ENCODE results near the gene FGF7. TPM values are rescaled to one million over a fixed set of nuclear protein-coding genes. Genes with fewer than 3 reads are reported as not detected.
"Not testable (repeated sequence)": the region's sequence is repeated elsewhere in the genome, so short reads cannot be mapped to it uniquely, and the experiment has no call there.

FGF7 gene
- total RNA-seq, 5 donors from 2014 or later (not counting 1 experiment from before 2014, with no cell fraction given) = 0.19 to 0.46 (median 0.20) TPM; not detected in 2

DNA sequence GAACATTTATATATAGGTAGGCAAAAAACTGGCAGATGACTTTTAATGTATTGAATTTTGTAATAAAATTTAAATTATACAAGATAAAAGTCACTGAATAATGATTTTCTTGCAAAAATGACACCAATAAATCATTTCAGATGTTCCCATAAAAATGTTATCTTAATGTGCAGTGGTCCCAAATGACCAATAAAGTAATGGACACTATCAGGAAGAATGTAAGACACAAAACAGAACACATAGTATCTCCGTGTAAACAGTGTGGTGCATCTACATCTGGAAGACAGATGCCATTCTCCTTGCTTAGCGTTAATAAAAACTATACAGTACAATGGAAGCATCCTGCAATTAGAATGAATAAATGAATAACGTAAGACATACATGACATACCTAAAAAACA lies 41.5 kb downstream of the FGF7 start:
- POLR2A ChIA-PET = no interaction called here
- no peaks in the 10 kb centered on the region for H3K9me3 ChIP-seq
- WGBS (ENCODE audit: insufficient coverage) = no CpG with 5 or more reads among the region's 3 CpGs
- H3K9me3 Mint-ChIP-seq = no peaks in the 10 kb centered on the region
- no peak overlapping the region for H3K4me3 Mint-ChIP-seq
- no peaks in the 10 kb centered on the region for H3K27me3 ChIP-seq (replicated peaks in 1 of 2; ENCODE audit: control insufficient read depth in 2 of 2, extremely low read depth in 1 of 2, insufficient read depth in 2 of 2, low read length in 1 of 2)
- H3K27me3 Mint-ChIP-seq = no peaks in the 10 kb centered on the region
- DNase-seq (no peak), ATAC-seq (replicated peaks in 1 of 4) (no peak)
- H3K4me3 ChIP-seq (ENCODE audit: control insufficient read depth in 1 of 2, extremely low read depth in 1 of 2, low read length in 1 of 2) = no peak overlapping the region
- no peak overlapping the region for H3K27ac ChIP-seq (ENCODE audit: low read length)
- peaks cover 0 to 7% (median 5%) of the 10 kb centered on the region in 3 donors for H3K4me1 Mint-ChIP-seq
- no peaks in the 10 kb centered on the region for H3K36me3 Mint-ChIP-seq
- CTCF ChIA-PET = no interaction called here
- no peaks in the 10 kb centered on the region for H3K4me1 ChIP-seq (ENCODE audit: control insufficient read depth in 1 of 2, extremely low read depth in 1 of 2, insufficient read depth in 2 of 2, low read length in 2 of 2)
- H3K27ac Mint-ChIP-seq = no peak overlapping the region
- H3K36me3 ChIP-seq (ENCODE audit: control insufficient read depth in 2 of 2, extremely low read depth in 1 of 2, insufficient read depth in 1 of 2, low read length in 1 of 2) = no peaks in the 10 kb centered on the region

DNA sequence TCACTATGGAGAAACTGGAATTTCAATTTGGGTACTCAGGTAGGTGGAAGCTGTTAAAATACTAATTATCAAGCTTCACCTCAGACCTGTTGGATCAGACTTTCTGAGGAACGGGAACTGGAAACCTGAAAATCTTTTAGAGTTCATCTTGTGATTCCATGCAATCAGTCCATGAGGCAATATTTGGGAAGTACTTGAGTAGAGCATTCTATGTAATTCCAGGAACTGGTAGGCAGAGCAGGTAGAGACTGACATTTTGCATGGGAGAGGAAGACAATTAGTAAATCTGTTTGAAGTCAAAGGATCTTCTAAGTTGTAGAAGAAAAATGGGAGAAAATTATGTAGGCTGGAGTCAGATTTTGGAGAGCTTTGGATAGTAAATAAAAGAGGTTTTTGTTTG lies 43.1 kb downstream of the FGF7 start:
- ATAC-seq (replicated peaks in 1 of 4) (no peak), DNase-seq (no peak)
- H3K4me1 ChIP-seq (ENCODE audit: control insufficient read depth in 1 of 2, extremely low read depth in 1 of 2, insufficient read depth in 2 of 2, low read length in 2 of 2) = no peaks in the 10 kb centered on the region
- H3K27me3 Mint-ChIP-seq = no peaks in the 10 kb centered on the region
- H3K36me3 Mint-ChIP-seq = no peaks in the 10 kb centered on the region
- no peaks in the 10 kb centered on the region for H3K9me3 ChIP-seq
- no peak overlapping the region for H3K27ac Mint-ChIP-seq
- H3K27ac ChIP-seq (ENCODE audit: low read length) = no peak overlapping the region
- POLR2A ChIA-PET = no interaction called here
- H3K4me3 Mint-ChIP-seq = no peak overlapping the region
- 100% methylated on average over 1 of the region's 1 CpG for WGBS (ENCODE audit: insufficient coverage)
- no peak overlapping the region for H3K4me3 ChIP-seq (ENCODE audit: control insufficient read depth in 1 of 2, extremely low read depth in 1 of 2, low read length in 1 of 2)
- no peaks in the 10 kb centered on the region for H3K9me3 Mint-ChIP-seq
- peaks cover 0 to 7% (median 5%) of the 10 kb centered on the region in 3 donors for H3K4me1 Mint-ChIP-seq
- H3K27me3 ChIP-seq (replicated peaks in 1 of 2; ENCODE audit: control insufficient read depth in 2 of 2, extremely low read depth in 1 of 2, insufficient read depth in 2 of 2, low read length in 1 of 2) = no peaks in the 10 kb centered on the region
- CTCF ChIA-PET = interaction anchor here in 1 of 2 donors (0.5 to 0.7 kb wide), 2 partner anchors 14 to 1004 kb away, joined by 3 read pairs; no protein-coding TSS in a partner anchor
- H3K36me3 ChIP-seq (ENCODE audit: control insufficient read depth in 2 of 2, extremely low read depth in 1 of 2, insufficient read depth in 1 of 2, low read length in 1 of 2) = no peaks in the 10 kb centered on the region

DNA sequence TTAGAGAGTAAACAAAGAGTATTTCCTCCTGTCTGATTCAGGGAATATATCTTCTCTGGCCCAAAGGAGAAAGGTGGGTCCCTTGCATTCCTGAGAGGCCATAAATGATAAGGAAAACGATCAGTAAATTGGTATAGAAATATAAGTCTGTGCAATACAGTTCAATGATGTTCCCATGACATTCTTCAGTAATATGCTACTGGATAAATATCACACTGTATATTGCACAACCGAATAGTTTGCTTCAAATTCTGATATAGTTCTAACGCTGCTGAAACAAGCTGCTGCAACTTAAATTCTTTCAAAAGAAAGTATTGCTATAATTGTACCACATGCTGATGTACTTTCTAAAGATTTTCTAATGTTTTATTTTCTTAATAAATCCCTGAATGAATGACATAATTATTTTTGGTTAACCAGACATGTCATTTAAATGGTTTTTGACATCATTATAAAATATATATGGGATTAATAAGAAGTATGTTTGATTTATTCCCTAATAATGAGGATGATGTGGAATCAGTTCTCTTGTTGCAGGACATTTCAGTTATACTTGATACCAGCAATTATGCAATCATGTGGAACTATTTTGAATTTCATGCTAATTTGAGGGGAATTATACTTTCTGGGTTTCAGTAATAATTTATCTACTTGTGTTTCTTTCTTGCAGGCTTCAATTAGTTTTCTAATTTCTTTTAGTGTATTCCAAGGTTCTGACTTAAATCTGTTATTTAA lies 44.9 kb downstream of the FGF7 start:
- DNase-seq (no peak), ATAC-seq (replicated peaks in 1 of 4) (no peak)
- H3K4me3 ChIP-seq (ENCODE audit: control insufficient read depth in 1 of 2, extremely low read depth in 1 of 2, low read length in 1 of 2) = no peak overlapping the region
- ChIA-PET POLR2A (no interaction called here), CTCF (no interaction called here)
- H3K27me3 ChIP-seq (replicated peaks in 1 of 2; ENCODE audit: control insufficient read depth in 2 of 2, extremely low read depth in 1 of 2, insufficient read depth in 2 of 2, low read length in 1 of 2) = no peaks in the 10 kb centered on the region
- no peaks in the 10 kb centered on the region for H3K36me3 ChIP-seq (ENCODE audit: control insufficient read depth in 2 of 2, extremely low read depth in 1 of 2, insufficient read depth in 1 of 2, low read length in 1 of 2)
- no peaks in the 10 kb centered on the region for H3K4me1 ChIP-seq (ENCODE audit: control insufficient read depth in 1 of 2, extremely low read depth in 1 of 2, insufficient read depth in 2 of 2, low read length in 2 of 2)
- WGBS (ENCODE audit: insufficient coverage) = no CpG with 5 or more reads among the region's 3 CpGs
- H3K27ac ChIP-seq (ENCODE audit: low read length) = no peak overlapping the region
- no peak overlapping the region for H3K4me3 Mint-ChIP-seq
- no peaks in the 10 kb centered on the region for H3K9me3 Mint-ChIP-seq
- no peaks in the 10 kb centered on the region for H3K36me3 Mint-ChIP-seq
- no peaks in the 10 kb centered on the region for H3K9me3 ChIP-seq
- peaks cover 0 to 11% (median 10%) of the 10 kb centered on the region in 3 donors for H3K4me1 Mint-ChIP-seq
- H3K27ac Mint-ChIP-seq = no peak overlapping the region
- peaks cover 3 to 4% of the 10 kb centered on the region in 2 donors for H3K27me3 Mint-ChIP-seq

DNA sequence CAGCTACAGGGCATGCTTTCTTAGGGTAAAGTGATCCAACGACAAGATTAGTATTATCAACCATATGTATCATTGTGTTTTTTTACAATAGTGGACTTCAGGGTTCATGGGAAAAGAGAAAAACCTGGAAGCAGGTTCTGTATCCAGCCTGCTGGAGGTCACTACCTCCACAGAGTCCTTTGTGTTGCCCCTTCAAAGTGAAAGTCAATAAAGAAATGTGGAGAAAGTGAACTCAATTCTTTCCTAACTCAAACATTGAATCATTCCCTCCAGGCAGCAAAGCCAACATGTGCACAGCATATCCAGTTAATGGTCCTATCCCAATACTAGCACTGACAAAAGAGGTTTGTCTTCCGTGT lies 45.4 kb downstream of the FGF7 start:
- Mint-ChIP-seq H3K27me3 (peaks cover 3 to 4% of the 10 kb centered on the region in 2 donors), H3K27ac (no peak overlapping the region), H3K4me3 (no peak overlapping the region), H3K4me1 (peaks cover 0 to 11% (median 10%) of the 10 kb centered on the region in 3 donors), H3K36me3 (no peaks in the 10 kb centered on the region), H3K9me3 (no peaks in the 10 kb centered on the region)
- ATAC-seq (replicated peaks in 1 of 4) (no peak), DNase-seq (no peak)
- H3K27ac ChIP-seq (ENCODE audit: low read length) = no peak overlapping the region
- no peaks in the 10 kb centered on the region for H3K9me3 ChIP-seq
- 88% methylated on average over 1 of the region's 2 CpGs for WGBS (ENCODE audit: insufficient coverage)
- POLR2A ChIA-PET = no interaction called here
- CTCF ChIA-PET = no interaction called here
- no peaks in the 10 kb centered on the region for H3K36me3 ChIP-seq (ENCODE audit: control insufficient read depth in 2 of 2, extremely low read depth in 1 of 2, insufficient read depth in 1 of 2, low read length in 1 of 2)
- H3K4me1 ChIP-seq (ENCODE audit: control insufficient read depth in 1 of 2, extremely low read depth in 1 of 2, insufficient read depth in 2 of 2, low read length in 2 of 2) = no peaks in the 10 kb centered on the region
- no peaks in the 10 kb centered on the region for H3K27me3 ChIP-seq (replicated peaks in 1 of 2; ENCODE audit: control insufficient read depth in 2 of 2, extremely low read depth in 1 of 2, insufficient read depth in 2 of 2, low read length in 1 of 2)
- H3K4me3 ChIP-seq (ENCODE audit: control insufficient read depth in 1 of 2, extremely low read depth in 1 of 2, low read length in 1 of 2) = no peak overlapping the region

DNA sequence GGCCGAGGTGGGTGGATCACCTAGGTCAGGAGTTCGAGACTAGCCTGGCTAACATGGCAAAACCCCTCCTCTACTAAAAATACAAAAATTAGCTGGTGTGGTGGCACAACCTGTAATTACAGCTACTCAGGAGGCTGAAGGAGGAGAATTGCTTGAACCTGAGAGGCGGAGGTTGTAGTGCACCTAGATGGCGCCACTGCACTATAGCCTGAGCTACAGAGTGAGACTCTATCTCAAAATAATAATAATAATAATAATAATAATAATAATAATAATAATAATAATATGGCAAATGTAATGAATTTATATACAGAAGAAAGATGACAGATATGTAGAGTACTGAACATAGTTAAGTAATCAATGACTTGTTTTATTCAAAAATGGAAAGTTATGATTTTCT lies 48.2 kb downstream of the FGF7 start:
- H3K9me3 ChIP-seq; H3K4me3 Mint-ChIP-seq; H3K27ac ChIP-seq (ENCODE audit: low read length); H3K36me3 Mint-ChIP-seq; H3K27me3 ChIP-seq (replicated peaks in 1 of 2; ENCODE audit: control insufficient read depth in 2 of 2, extremely low read depth in 1 of 2, insufficient read depth in 2 of 2, low read length in 1 of 2); H3K27me3 Mint-ChIP-seq; H3K4me3 ChIP-seq (ENCODE audit: control insufficient read depth in 1 of 2, extremely low read depth in 1 of 2, low read length in 1 of 2); H3K27ac Mint-ChIP-seq; ATAC-seq (replicated peaks in 1 of 4); H3K36me3 ChIP-seq (ENCODE audit: control insufficient read depth in 2 of 2, extremely low read depth in 1 of 2, insufficient read depth in 1 of 2, low read length in 1 of 2); H3K9me3 Mint-ChIP-seq; H3K4me1 ChIP-seq (ENCODE audit: control insufficient read depth in 1 of 2, extremely low read depth in 1 of 2, insufficient read depth in 2 of 2, low read length in 2 of 2): not testable (repeated sequence)
- DNase-seq = peak in 17 of 35 experiments; percentile 0 to 29 (median 3)
- CTCF ChIA-PET = interaction anchor here in 1 of 2 donors (0.6 to 1.0 kb wide), 2 partner anchors 50 to 658 kb away, joined by 3 read pairs; no protein-coding TSS in a partner anchor
- no CpG with 5 or more reads among the region's 4 CpGs for WGBS (ENCODE audit: insufficient coverage)
- POLR2A ChIA-PET = interaction anchor here (0.6 to 0.7 kb wide), 2 partner anchors 151 to 200 kb away, joined by 3 to 7 read pairs; no protein-coding TSS in a partner anchor
- peaks cover 0 to 10% (median 8%) of the 10 kb centered on the region in 3 donors for H3K4me1 Mint-ChIP-seq

- peaks cover 3 to 4% of the 10 kb centered on the region in 2 donors for H3K27me3 Mint-ChIP-seq
- peaks cover 0 to 10% (median 8%) of the 10 kb centered on the region in 3 donors for H3K4me1 Mint-ChIP-seq
- no peaks in the 10 kb centered on the region for H3K9me3 Mint-ChIP-seq
- Histone ChIP-seq H3K9me3 (no peaks in the 10 kb centered on the region), H3K36me3 (ENCODE audit: control insufficient read depth in 2 of 2, extremely low read depth in 1 of 2, insufficient read depth in 1 of 2, low read length in 1 of 2) (no peaks in the 10 kb centered on the region), H3K4me1 (ENCODE audit: control insufficient read depth in 1 of 2, extremely low read depth in 1 of 2, insufficient read depth in 2 of 2, low read length in 2 of 2) (no peaks in the 10 kb centered on the region), H3K4me3 (ENCODE audit: control insufficient read depth in 1 of 2, extremely low read depth in 1 of 2, low read length in 1 of 2) (no peak overlapping the region), H3K27me3 (replicated peaks in 1 of 2; ENCODE audit: control insufficient read depth in 2 of 2, extremely low read depth in 1 of 2, insufficient read depth in 2 of 2, low read length in 1 of 2) (no peaks in the 10 kb centered on the region), H3K27ac (ENCODE audit: low read length) (no peak overlapping the region)
- H3K36me3 Mint-ChIP-seq = no peaks in the 10 kb centered on the region
- ATAC-seq (replicated peaks in 1 of 4) = peak in 1 of 4 experiments; percentile 40
- H3K4me3 Mint-ChIP-seq = no peak overlapping the region
- ChIA-PET CTCF (interaction anchor here (0.5 to 1.0 kb wide), 3 partner anchors 128 to 658 kb away, joined by 3 read pairs; no protein-coding TSS in a partner anchor), POLR2A (interaction anchor here (0.7 kb wide), 3 partner anchors 151 to 911 kb away, joined by 3 to 7 read pairs (median 5); no protein-coding TSS in a partner anchor)
- peak in 3 of 35 experiments; percentile 0 to 12 (median 1) for DNase-seq
- no peak overlapping the region for H3K27ac Mint-ChIP-seq
- WGBS (ENCODE audit: insufficient coverage) = 15% methylated on average over 4 of the region's 4 CpGs
These were observed 48.7 kb downstream of the FGF7 start for GRCh38 chr15:49471733-49472132.

Measured in T-cell (primary cell).